Epithelial cell of umbilical artery (primary cell): ENCODE results near the gene KRT36. TPM values are rescaled to one million over a fixed set of nuclear protein-coding genes. Genes with fewer than 3 reads are reported as not detected.

Experiments
- total RNA-seq: library from RNA; depleted of rRNA; stranded (reverse); fragments of >200 nt; gene quantifications from 2 replicates; pipeline ENCODE4 v1.2.3, GENCODE V29; 2014

The KRT36 gene
- not detected in 2 replicates for total RNA-seq

DNA sequence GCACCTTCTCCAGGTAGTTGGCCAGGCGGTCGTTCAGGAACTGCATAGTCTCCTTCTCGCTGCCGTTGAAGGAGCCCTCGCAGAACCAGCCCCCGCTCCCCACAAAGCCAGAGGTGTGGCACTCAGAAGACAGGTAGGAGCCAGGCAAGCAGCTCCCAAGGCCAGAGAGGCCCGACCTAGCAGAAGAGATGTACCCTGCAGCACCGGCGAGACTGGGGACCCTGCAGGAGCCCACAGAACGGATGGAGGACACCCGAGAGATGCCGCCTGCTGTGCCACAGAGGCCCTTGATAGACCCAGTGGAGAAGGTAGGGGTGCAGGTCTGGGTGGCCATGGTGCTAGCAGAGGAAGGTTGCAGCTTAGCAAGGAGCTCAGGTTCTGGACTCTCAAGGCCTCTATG lies at the start of gene KRT36:
Gene KRT36, minus strand, starts transcription at position 380 of the 400 bp plus-strand sequence. Its CDS starts 46 bp downstream, at position 334.

DNA sequence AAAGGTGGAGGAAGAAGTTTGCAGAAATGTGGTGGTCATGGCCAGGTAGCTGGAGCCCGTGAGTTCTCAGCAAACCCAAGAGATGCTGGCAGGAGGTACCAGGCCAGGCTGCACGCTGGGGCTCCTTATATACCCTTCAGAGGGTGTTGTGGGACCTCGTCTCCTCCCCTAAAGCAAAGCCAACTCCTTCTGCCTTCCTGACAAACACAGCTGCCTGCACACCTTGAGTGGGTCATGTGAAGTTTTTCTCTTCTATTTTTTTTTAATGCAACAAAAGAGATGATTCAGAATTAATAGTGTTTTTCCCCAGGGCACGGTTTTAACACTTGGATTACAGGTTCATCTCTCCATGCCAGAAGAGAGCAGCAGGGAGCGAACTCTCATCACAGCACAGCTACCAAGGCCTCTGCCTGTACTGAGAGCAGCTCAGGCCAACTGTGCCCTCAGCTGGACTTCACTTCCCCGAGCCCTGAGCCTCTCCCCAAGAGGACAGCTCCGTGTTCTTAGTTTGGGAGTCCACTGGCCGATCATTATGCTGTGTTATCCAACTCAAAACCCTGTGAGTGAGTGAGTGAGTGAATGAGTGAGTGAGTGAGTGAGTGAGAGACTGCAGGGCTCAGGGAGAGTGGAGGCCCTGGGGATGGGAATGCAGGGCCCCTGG lies 29.2 kb upstream of the KRT36 start, which contains the start of gene KRT15:
Gene KRT15, minus strand, starts transcription at position 102 of the 661 bp plus-strand sequence. Its CDS starts 63 bp downstream, at position 39.

DNA sequence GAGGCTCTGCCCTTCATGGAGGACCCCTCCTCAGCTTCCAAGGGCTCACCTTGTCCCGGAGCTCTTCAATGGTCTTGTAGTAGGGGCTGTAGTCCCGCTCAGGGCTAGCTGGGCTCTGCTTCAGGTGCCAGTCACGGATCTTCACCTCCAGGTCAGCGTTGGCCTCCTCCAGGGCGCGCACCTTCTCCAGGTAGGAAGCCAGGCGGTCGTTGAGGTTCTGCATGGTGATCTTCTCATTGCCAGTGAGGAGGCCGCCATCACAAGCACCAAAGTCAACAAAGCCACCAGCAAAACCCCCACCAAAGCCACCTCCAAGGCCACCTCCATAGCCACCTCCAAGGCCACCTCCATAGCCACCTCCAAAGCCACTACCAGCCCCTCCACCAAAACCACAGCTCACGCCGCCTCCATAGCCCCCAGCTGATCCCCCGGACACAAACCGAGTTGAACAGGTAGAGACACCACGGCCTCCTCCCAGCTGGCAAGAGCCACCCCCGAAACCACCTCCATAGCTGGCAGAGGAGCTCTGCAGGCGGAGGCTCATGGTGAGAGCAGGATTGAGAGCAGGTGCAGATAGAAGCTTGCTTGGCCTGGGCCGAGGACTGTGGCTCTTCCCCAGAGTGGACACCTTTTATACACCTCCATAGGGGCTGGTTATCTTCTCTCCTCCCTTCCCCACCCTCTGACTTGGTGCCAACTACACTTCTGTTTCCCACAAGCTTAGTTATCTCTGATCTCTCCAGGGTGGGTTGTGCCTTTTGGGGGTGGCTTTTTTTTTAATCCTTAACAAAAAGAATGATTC lies 15.5 kb upstream of the KRT36 start, which contains the start of gene KRT13:
Gene KRT13, minus strand, starts transcription at position 606 of the 802 bp plus-strand sequence. Its CDS starts 62 bp downstream, at position 544.

DNA sequence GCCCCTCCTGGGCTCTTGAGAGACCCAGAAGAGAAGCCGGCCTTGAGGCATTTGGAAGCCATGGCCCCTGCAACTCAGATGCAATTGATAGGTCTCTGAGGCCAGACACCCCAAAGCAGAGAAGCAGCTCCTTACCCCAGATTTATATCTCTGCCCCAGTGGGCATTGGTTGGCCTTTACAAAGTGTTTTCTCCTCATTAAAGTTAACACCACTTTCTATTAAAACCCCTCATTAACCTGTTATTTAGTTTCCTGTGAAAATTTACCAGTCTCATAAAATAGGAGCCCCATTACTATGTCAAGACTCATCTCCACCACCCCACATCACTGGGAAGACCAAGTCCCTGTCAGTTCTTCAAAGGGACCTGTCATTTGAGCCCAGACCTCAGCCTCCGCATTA lies 8.7 kb downstream of the KRT36 start, which contains the start of gene KRT35:
Gene KRT35, minus strand, starts transcription at position 116 of the 400 bp plus-strand sequence. Its CDS starts 54 bp downstream, at position 62.

DNA sequence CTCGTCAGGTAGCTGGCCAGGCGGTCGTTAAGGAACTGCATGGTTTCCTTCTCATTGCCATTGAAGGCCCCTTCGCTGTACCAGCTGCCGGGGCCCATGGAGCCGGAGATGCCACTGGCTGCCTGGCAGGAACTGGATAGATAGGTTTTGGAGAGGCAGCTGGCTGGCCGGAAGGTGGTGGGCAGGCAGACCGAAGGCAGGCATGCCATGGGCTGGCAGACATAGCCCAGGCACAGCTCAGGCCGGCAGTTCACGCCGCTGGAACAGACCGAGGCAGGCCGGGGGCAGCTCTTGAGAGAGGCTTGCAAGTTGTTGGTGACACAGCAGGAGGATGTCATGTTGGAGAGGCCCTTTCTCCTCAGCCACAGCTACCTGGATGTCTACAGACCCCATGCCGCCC lies 22.7 kb downstream of the KRT36 start, which contains the start of gene KRT32:
Gene KRT32, minus strand, starts transcription at position 399 of the 400 bp plus-strand sequence. Its CDS starts 61 bp downstream, at position 338.

DNA sequence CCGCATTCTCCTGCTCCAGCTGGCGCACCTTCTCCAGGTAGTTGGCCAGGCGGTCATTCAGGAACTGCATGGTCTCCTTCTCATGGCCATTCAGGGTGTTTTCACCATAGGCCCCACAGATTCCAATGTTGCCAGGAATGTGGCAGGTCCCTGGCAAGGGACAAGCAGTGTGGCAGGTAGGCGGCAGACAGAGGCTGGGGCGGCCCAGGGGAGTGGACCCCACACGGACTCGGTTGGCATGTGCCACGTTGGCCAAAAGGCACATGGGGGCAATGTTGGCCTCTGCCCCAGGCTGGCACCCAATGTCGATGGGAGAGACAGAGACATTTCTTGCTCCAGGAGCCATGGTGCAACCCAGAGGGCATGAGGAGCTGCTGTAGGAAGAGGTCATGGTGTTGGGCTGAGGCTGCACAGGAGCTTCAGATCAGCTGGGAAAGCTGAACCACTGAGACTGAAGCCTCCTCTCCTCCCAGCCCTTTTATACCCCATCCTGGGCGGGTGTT lies 49.1 kb downstream of the KRT36 start, which contains the start of gene KRT38:
Gene KRT38, minus strand, starts transcription at position 453 of the 503 bp plus-strand sequence. Its CDS starts 62 bp downstream, at position 391.

Other genes starting within 250 kb of the KRT36 start
- gene KRTAP9-4, start 240.2 kb downstream of the KRT36 start, total RNA-seq = not detected in 2 replicates
- gene KRTAP9-9, start 234.5 kb downstream of the KRT36 start, total RNA-seq = not detected in 2 replicates
- gene KRTAP9-6, start 224.5 kb downstream of the KRT36 start, total RNA-seq = not detected in 2 replicates
- gene KRTAP9-7, start 214.2 kb downstream of the KRT36 start, total RNA-seq = not detected in 2 replicates
- not detected in 2 replicates for gene KRTAP29-1, start 187.1 kb downstream of the KRT36 start, total RNA-seq
- not detected in 2 replicates for gene KRTAP16-1, start 180.6 kb downstream of the KRT36 start, total RNA-seq
- not detected in 2 replicates for gene KRTAP17-1, start 174.2 kb downstream of the KRT36 start, total RNA-seq
- gene KRT33A, start 139.1 kb downstream of the KRT36 start, total RNA-seq = not detected in 2 replicates
- gene KRT33B, start 120.1 kb downstream of the KRT36 start, total RNA-seq = not detected in 2 replicates
- 0.91 TPM in 1 of 2 replicates, not detected in the other for gene KRT34, start 107.6 kb downstream of the KRT36 start, total RNA-seq
- not detected in 2 replicates for gene KRT31, start 92.3 kb downstream of the KRT36 start, total RNA-seq
- gene KRT37, start 65.3 kb downstream of the KRT36 start, total RNA-seq = not detected in 2 replicates
- not detected in 2 replicates for gene KRT38, start 48.9 kb downstream of the KRT36 start, total RNA-seq
- gene KRT32, start 22.5 kb downstream of the KRT36 start, total RNA-seq = not detected in 2 replicates
- not detected in 2 replicates for gene KRT35, start 8.8 kb downstream of the KRT36 start, total RNA-seq
- gene KRT13, start 15.7 kb upstream of the KRT36 start, total RNA-seq = not detected in 2 replicates
- gene KRT15, start 29.0 kb upstream of the KRT36 start, total RNA-seq = 0.65 and 1.1 TPM in 2 replicates
- gene KRT19, start 38.4 kb upstream of the KRT36 start, total RNA-seq = 23.1 and 78.7 TPM in 2 replicates
- not detected in 2 replicates for gene KRT9, start 82.1 kb upstream of the KRT36 start, total RNA-seq
- gene KRT14, start 97.0 kb upstream of the KRT36 start, total RNA-seq = not detected in 2 replicates
- 0.30 TPM in 1 of 2 replicates, not detected in the other for gene KRT16, start 122.9 kb upstream of the KRT36 start, total RNA-seq
- gene KRT17, start 134.7 kb upstream of the KRT36 start, total RNA-seq = 0.32 and 0.61 TPM in 2 replicates
- 93.2 and 112 TPM in 2 replicates for gene EIF1, start 199.0 kb upstream of the KRT36 start, total RNA-seq
- not detected in 2 replicates for gene GAST, start 222.4 kb upstream of the KRT36 start, total RNA-seq
- gene HAP1, start 244.7 kb upstream of the KRT36 start, total RNA-seq = under 0.01 and 0.30 TPM in 2 replicates